Panc1 (cell line): ENCODE results near the gene TFDP1.

ENCODE experiments used
- POLR2AphosphoS5 ChIP-seq: IDR thresholded peaks from 2 replicates; pipeline ENCODE4 v1.6.1; 2012; ENCODE audit warnings: mild to moderate bottlenecking, low read depth, low read length, moderate library complexity
- TCF7L2 ChIP-seq: IDR thresholded peaks from 2 replicates; pipeline ENCODE4 v1.6.1; 2011; ENCODE audit warnings: mild to moderate bottlenecking, low read depth, low read length, inconsistent platforms
- TF ChIP-seq, protein P1 (sequence below): fragments of 450-650 bp; IDR thresholded peaks from 2 replicates; pipeline ENCODE4 v1.5.1; 2017; ENCODE audit warnings: mild to moderate bottlenecking
- TF ChIP-seq, protein P2 (sequence below), 2 experiments: IDR thresholded peaks; 2 replicates each; pipeline ENCODE4 v1.6.1; 2011 to 2012; ENCODE audit warnings: low read depth in 2 of 2, control low read depth in 1 of 2, low read length in 1 of 2, mild to moderate bottlenecking in 1 of 2, moderate library complexity in 1 of 2; ENCODE audit not compliant: insufficient read depth in 1 of 2

DNA sequence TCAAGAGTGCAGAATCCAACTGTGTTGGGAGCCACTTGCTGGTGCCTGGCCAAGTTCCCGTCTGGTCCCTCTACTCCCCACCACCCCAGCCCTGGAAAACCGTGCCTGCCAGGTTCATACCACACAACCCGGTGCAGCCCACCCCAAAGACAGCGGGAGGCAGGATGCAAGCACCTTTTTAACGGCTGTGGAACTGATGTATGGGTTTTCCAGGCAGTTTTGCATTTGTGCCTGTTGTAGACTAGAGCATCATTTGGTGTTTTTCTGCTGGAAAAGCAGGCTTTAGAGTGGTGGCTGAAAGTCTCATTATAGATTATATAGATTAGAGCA lies 13.5 kb downstream of the TFDP1 start:
- TF ChIP-seq, protein P1, sequence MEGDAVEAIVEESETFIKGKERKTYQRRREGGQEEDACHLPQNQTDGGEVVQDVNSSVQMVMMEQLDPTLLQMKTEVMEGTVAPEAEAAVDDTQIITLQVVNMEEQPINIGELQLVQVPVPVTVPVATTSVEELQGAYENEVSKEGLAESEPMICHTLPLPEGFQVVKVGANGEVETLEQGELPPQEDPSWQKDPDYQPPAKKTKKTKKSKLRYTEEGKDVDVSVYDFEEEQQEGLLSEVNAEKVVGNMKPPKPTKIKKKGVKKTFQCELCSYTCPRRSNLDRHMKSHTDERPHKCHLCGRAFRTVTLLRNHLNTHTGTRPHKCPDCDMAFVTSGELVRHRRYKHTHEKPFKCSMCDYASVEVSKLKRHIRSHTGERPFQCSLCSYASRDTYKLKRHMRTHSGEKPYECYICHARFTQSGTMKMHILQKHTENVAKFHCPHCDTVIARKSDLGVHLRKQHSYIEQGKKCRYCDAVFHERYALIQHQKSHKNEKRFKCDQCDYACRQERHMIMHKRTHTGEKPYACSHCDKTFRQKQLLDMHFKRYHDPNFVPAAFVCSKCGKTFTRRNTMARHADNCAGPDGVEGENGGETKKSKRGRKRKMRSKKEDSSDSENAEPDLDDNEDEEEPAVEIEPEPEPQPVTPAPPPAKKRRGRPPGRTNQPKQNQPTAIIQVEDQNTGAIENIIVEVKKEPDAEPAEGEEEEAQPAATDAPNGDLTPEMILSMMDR, result no peak
- TF ChIP-seq TCF7L2 (no peak), POLR2AphosphoS5 (no peak)
- TF ChIP-seq, protein P2, sequence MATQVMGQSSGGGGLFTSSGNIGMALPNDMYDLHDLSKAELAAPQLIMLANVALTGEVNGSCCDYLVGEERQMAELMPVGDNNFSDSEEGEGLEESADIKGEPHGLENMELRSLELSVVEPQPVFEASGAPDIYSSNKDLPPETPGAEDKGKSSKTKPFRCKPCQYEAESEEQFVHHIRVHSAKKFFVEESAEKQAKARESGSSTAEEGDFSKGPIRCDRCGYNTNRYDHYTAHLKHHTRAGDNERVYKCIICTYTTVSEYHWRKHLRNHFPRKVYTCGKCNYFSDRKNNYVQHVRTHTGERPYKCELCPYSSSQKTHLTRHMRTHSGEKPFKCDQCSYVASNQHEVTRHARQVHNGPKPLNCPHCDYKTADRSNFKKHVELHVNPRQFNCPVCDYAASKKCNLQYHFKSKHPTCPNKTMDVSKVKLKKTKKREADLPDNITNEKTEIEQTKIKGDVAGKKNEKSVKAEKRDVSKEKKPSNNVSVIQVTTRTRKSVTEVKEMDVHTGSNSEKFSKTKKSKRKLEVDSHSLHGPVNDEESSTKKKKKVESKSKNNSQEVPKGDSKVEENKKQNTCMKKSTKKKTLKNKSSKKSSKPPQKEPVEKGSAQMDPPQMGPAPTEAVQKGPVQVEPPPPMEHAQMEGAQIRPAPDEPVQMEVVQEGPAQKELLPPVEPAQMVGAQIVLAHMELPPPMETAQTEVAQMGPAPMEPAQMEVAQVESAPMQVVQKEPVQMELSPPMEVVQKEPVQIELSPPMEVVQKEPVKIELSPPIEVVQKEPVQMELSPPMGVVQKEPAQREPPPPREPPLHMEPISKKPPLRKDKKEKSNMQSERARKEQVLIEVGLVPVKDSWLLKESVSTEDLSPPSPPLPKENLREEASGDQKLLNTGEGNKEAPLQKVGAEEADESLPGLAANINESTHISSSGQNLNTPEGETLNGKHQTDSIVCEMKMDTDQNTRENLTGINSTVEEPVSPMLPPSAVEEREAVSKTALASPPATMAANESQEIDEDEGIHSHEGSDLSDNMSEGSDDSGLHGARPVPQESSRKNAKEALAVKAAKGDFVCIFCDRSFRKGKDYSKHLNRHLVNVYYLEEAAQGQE (IDR thresholded peaks at IDR 0.05; ENCODE audit: insufficient read depth in 1 of 2, low read depth in 2 of 2, low read length in 1 of 2), result no peak
